Measurements from ENCODE around the gene PLD2. TPM values are rescaled to one million over a fixed set of nuclear protein-coding genes. Genes with fewer than 3 reads are reported as not detected.

Gene PLD2, protein sequence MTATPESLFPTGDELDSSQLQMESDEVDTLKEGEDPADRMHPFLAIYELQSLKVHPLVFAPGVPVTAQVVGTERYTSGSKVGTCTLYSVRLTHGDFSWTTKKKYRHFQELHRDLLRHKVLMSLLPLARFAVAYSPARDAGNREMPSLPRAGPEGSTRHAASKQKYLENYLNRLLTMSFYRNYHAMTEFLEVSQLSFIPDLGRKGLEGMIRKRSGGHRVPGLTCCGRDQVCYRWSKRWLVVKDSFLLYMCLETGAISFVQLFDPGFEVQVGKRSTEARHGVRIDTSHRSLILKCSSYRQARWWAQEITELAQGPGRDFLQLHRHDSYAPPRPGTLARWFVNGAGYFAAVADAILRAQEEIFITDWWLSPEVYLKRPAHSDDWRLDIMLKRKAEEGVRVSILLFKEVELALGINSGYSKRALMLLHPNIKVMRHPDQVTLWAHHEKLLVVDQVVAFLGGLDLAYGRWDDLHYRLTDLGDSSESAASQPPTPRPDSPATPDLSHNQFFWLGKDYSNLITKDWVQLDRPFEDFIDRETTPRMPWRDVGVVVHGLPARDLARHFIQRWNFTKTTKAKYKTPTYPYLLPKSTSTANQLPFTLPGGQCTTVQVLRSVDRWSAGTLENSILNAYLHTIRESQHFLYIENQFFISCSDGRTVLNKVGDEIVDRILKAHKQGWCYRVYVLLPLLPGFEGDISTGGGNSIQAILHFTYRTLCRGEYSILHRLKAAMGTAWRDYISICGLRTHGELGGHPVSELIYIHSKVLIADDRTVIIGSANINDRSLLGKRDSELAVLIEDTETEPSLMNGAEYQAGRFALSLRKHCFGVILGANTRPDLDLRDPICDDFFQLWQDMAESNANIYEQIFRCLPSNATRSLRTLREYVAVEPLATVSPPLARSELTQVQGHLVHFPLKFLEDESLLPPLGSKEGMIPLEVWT
- total RNA-seq = 80.3 and 81.0 TPM in 2 replicates
- long read RNA-seq, transcript PLD2-201 (25 exons, 3,503 nt) = major isoform, 40 of 60 reads
- long read RNA-seq, partial matches to known transcripts = 5 of 60 reads
- long read RNA-seq, other reads (novel, unspliced or antisense) = 11 of 60 reads

GRCh38 chr17:4806777-4807604, at the start of gene PLD2:
PLD2 (plus strand) TSS chr17:4807152; CDS start chr17:4807773, 621 bp downstream.
- Mint-ChIP-seq H3K27ac (peak within 1 kb of the TSS; percentile 83), H3K4me1 (ENCODE audit: low read depth) (peaks cover 11% of the 10 kb centered on the region), H3K36me3 (ENCODE audit: insufficient read depth) (peaks cover 6% of the 10 kb centered on the region), H3K27me3 (no peaks in the 10 kb centered on the region), H3K4me3 (ENCODE audit: low read depth) (peak within 1 kb of the TSS; percentile 85), H3K9me3 (ENCODE audit: low read depth) (no peaks in the 10 kb centered on the region)
- peak; percentile 82 for DNase-seq (ENCODE audit: low spot score, unreplicated experiment)
- TF ChIP-seq, protein P1, sequence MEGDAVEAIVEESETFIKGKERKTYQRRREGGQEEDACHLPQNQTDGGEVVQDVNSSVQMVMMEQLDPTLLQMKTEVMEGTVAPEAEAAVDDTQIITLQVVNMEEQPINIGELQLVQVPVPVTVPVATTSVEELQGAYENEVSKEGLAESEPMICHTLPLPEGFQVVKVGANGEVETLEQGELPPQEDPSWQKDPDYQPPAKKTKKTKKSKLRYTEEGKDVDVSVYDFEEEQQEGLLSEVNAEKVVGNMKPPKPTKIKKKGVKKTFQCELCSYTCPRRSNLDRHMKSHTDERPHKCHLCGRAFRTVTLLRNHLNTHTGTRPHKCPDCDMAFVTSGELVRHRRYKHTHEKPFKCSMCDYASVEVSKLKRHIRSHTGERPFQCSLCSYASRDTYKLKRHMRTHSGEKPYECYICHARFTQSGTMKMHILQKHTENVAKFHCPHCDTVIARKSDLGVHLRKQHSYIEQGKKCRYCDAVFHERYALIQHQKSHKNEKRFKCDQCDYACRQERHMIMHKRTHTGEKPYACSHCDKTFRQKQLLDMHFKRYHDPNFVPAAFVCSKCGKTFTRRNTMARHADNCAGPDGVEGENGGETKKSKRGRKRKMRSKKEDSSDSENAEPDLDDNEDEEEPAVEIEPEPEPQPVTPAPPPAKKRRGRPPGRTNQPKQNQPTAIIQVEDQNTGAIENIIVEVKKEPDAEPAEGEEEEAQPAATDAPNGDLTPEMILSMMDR (IDR thresholded peaks at IDR 0.05; ENCODE audit: unreplicated experiment) = no peak

DNA sequence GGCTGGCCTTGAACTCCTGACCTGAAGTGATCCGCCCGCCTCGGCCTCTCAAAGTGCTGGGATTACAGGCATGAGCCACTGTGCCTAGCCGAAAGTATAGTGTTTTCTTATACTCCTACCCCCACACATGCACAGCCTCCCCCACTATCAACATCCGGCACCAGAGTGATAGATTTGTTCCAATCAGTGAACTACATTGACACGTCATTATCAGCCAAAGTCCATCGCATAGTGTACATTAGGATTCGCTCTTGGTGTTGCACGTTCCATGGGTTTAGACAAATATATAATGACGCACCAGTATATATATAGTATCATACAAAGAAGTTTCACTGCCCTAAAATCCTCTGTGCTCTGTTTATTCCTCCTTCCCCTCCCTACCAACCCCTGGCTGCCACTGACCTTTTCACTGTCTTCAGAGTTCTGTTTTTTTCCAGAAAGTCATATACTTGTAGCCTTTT, 47.1 kb upstream of the PLD2 start:
- no peaks in the 10 kb centered on the region for H3K36me3 Mint-ChIP-seq (ENCODE audit: insufficient read depth)
- no peak overlapping the region for H3K27ac Mint-ChIP-seq
- H3K4me1 Mint-ChIP-seq (ENCODE audit: low read depth) = peaks cover 5% of the 10 kb centered on the region
- no peak overlapping the region for H3K4me3 Mint-ChIP-seq (ENCODE audit: low read depth)
- no peaks in the 10 kb centered on the region for H3K9me3 Mint-ChIP-seq (ENCODE audit: low read depth)
- TF ChIP-seq, protein P1 (IDR thresholded peaks at IDR 0.05; ENCODE audit: unreplicated experiment) = no peak
- DNase-seq (ENCODE audit: low spot score, unreplicated experiment) = no peak
- H3K27me3 Mint-ChIP-seq = peaks cover 11% of the 10 kb centered on the region

GRCh38 chr17:4764595-4764994, 42.4 kb upstream of the PLD2 start:
- TF ChIP-seq, protein P1 (IDR thresholded peaks at IDR 0.05; ENCODE audit: unreplicated experiment) = no peak
- no peaks in the 10 kb centered on the region for H3K4me1 Mint-ChIP-seq (ENCODE audit: low read depth)
- H3K27me3 Mint-ChIP-seq = no peaks in the 10 kb centered on the region
- H3K9me3 Mint-ChIP-seq (ENCODE audit: low read depth) = no peaks in the 10 kb centered on the region
- DNase-seq (ENCODE audit: low spot score, unreplicated experiment) = no peak
- H3K4me3 Mint-ChIP-seq (ENCODE audit: low read depth) = no peak overlapping the region
- no peak overlapping the region for H3K27ac Mint-ChIP-seq
- no peaks in the 10 kb centered on the region for H3K36me3 Mint-ChIP-seq (ENCODE audit: insufficient read depth)

- H3K4me1 Mint-ChIP-seq (ENCODE audit: low read depth) = peaks cover 1% of the 10 kb centered on the region
- no peaks in the 10 kb centered on the region for H3K9me3 Mint-ChIP-seq (ENCODE audit: low read depth)
- no peak overlapping the region for H3K4me3 Mint-ChIP-seq (ENCODE audit: low read depth)
- TF ChIP-seq, protein P1 (IDR thresholded peaks at IDR 0.05; ENCODE audit: unreplicated experiment) = no peak
- no peak for DNase-seq (ENCODE audit: low spot score, unreplicated experiment)
- no peaks in the 10 kb centered on the region for H3K27me3 Mint-ChIP-seq
- H3K36me3 Mint-ChIP-seq (ENCODE audit: insufficient read depth) = no peaks in the 10 kb centered on the region
- no peak overlapping the region for H3K27ac Mint-ChIP-seq
Measured at GRCh38 chr17:4766201-4766600, 40.8 kb upstream of the PLD2 start.

Measured in progenitor cell of endocrine pancreas (in vitro differentiated cells).